Calu3 (cell line): ENCODE results near the gene PDE4A. TPM values are rescaled to one million over a fixed set of nuclear protein-coding genes. Genes with fewer than 3 reads are reported as not detected.
A peak's percentile ranks its signal among the peaks of the same experiment; 100 is the strongest.
"Not testable (repeated sequence)": the region's sequence is repeated elsewhere in the genome, so short reads cannot be mapped to it uniquely, and the experiment has no call there.

Experiments
- Bru-seq: library from RNA; stranded (reverse); fragments of 400-500 nt; gene quantifications from one replicate; lab custom pipeline; 2021; lab: Mats Ljungman, UMichigan
- BruChase-seq, 2 experiments: library from RNA; stranded (reverse); fragments of 400-500 nt; gene quantifications; one replicate each; lab custom pipeline; 2021; lab: Mats Ljungman, UMichigan
- BruUV-seq: library from RNA; stranded (reverse); fragments of 400-500 nt; replicated peaks from 2 replicates; lab custom pipeline; 2021; lab: Mats Ljungman, UMichigan
- CTCF ChIA-PET: fragments of 300-600 bp; sonication (Branson Sonifier 250); formaldehyde crosslinking; loops from one replicate; lab custom pipeline; 2022; ENCODE audit warnings: antibody characterized with exemption; lab: Charles Lee
- DNase-seq: peaks from one replicate; pipeline ENCODE4 v3.0.0; 2022
- H3K27ac Mint-ChIP-seq: one replicate; pipeline ENCODE4 v1.8.0; 2022; ENCODE audit warnings: mixed read lengths; ENCODE audit not compliant: unreplicated experiment
- H3K27me3 Mint-ChIP-seq: one replicate; pipeline ENCODE4 v1.8.0; 2022; ENCODE audit warnings: mixed read lengths; ENCODE audit not compliant: unreplicated experiment
- H3K36me3 Mint-ChIP-seq: one replicate; pipeline ENCODE4 v1.8.0; 2022; ENCODE audit warnings: mild to moderate bottlenecking, moderate library complexity, mixed read lengths; ENCODE audit not compliant: insufficient read depth, unreplicated experiment
- H3K4me1 Mint-ChIP-seq: one replicate; pipeline ENCODE4 v1.8.0; 2022; ENCODE audit warnings: mild to moderate bottlenecking, low read depth, mixed read lengths; ENCODE audit not compliant: unreplicated experiment
- H3K4me3 Mint-ChIP-seq: one replicate; pipeline ENCODE4 v1.8.0; 2022; ENCODE audit warnings: mild to moderate bottlenecking, low read depth, moderate library complexity, mixed read lengths; ENCODE audit not compliant: unreplicated experiment
- H3K9me3 Mint-ChIP-seq: one replicate; pipeline ENCODE4 v1.8.0; 2022; ENCODE audit warnings: low read depth, mixed read lengths; ENCODE audit not compliant: unreplicated experiment
- intact Hi-C: fragments of 100-400 bp; cut with micrococcal nuclease; formaldehyde crosslinking; loops from one replicate; pipeline ENCODE4 v1.10.0; 2022; ENCODE audit not compliant: unreplicated experiment
- long read RNA-seq: library from polyadenylated mRNA; stranded (forward); transcript quantifications from one replicate; pipeline ENCODE4 v2.0.0, GENCODE V29; 2022
- total RNA-seq: library from RNA; stranded (reverse); gene quantifications from 2 replicates; pipeline ENCODE4 v1.2.3, GENCODE V29; 2022
- TF ChIP-seq, protein P1 (sequence below): fragments of 200-600 bp; IDR thresholded peaks from one replicate; pipeline ENCODE4 v1.8.0; 2022; ENCODE audit warnings: antibody characterized with exemption; ENCODE audit not compliant: unreplicated experiment

PDE4A gene
- total RNA-seq (2.8 and 3.6 TPM in 2 replicates), Bru-seq, nascent RNA (percentile 23 among the genes with signal in this experiment), BruChase-seq, experiment 1, labeled RNA remaining after a 6-hour chase (percentile 32 among the genes with signal in this experiment), BruChase-seq, experiment 2, labeled RNA remaining after a 2-hour chase (percentile 28 among the genes with signal in this experiment)
- long read RNA-seq, partial matches to known transcripts: 2 of 4 reads
- long read RNA-seq, other reads (novel, unspliced or antisense): 2 of 4 reads

GRCh38 chr19:10420444-10421239 lies at the start of gene PDE4A:
TSS of gene PDE4A (plus strand) at chr19:10420538. CDS start at chr19:10420765, 227 bp downstream.
- peaks cover 68% of the 10 kb centered on the region for H3K27me3 Mint-ChIP-seq
- no peak for DNase-seq
- intact Hi-C loops: no loop called here
- TF ChIP-seq, protein P1, sequence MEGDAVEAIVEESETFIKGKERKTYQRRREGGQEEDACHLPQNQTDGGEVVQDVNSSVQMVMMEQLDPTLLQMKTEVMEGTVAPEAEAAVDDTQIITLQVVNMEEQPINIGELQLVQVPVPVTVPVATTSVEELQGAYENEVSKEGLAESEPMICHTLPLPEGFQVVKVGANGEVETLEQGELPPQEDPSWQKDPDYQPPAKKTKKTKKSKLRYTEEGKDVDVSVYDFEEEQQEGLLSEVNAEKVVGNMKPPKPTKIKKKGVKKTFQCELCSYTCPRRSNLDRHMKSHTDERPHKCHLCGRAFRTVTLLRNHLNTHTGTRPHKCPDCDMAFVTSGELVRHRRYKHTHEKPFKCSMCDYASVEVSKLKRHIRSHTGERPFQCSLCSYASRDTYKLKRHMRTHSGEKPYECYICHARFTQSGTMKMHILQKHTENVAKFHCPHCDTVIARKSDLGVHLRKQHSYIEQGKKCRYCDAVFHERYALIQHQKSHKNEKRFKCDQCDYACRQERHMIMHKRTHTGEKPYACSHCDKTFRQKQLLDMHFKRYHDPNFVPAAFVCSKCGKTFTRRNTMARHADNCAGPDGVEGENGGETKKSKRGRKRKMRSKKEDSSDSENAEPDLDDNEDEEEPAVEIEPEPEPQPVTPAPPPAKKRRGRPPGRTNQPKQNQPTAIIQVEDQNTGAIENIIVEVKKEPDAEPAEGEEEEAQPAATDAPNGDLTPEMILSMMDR: peak; percentile 24
- H3K36me3 Mint-ChIP-seq: peaks cover 17% of the 10 kb centered on the region
- no peaks in the 10 kb centered on the region for H3K9me3 Mint-ChIP-seq
- BruUV-seq: no TSS peak
- CTCF ChIA-PET: no interaction called here
- peak within 1 kb of the TSS; percentile 43 for H3K4me3 Mint-ChIP-seq
- H3K4me1 Mint-ChIP-seq: peaks cover 18% of the 10 kb centered on the region
- H3K27ac Mint-ChIP-seq: no peak within 1 kb of the TSS

DNA sequence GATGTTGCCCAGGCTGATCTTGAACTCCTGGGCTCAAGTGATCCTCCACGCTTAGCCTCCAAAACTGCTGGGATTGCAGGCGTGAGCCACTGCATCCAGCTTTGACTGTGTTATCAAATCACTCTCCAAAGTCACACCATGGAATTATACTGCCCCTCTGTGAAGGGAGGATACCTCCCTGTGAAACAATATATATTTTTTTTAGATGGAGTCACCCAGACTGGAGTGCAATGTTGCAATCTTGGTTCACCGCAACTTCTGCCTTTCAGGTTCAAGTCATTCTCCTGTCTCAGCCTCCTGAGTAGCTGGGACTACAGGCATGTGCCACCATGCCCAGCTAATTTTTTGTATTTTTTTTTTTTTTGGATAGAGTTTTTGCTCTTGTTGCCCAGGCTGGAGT lies 47.6 kb upstream of the PDE4A start:
- Mint-ChIP-seq H3K4me1 (no peaks in the 10 kb centered on the region), H3K4me3 (no peak overlapping the region), H3K36me3 (peaks cover 25% of the 10 kb centered on the region), H3K27me3 (no peaks in the 10 kb centered on the region), H3K27ac (no peak overlapping the region), H3K9me3 (no peaks in the 10 kb centered on the region)
- TF ChIP-seq, protein P1: no peak
- CTCF ChIA-PET: interaction anchor here (0.7 kb wide), 1 partner anchor 114 kb away, joined by 3 read pairs; no protein-coding TSS in a partner anchor
- no peak for DNase-seq
- no TSS peak for BruUV-seq
- intact Hi-C loops: no loop called here

DNA sequence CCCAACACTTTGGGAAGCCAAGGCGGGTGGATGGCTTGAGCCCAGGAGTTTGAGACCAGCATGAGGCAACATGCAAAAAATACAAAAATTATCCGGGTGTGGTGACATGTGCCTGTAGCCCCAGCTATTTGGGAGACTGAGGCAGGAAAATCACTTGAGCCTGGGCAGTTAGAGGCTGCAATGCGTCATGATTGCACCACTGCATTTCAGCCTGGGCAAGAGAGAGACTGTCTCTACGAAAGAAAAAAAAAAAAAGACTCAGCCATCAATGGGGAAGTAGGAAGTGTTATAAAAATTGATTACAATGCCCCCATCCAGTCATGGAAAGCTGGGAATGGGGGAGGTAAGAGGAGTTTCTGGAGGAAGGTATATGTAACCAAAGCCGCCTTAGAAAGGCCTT lies 45.4 kb upstream of the PDE4A start:
- BruUV-seq: no TSS peak
- no peaks in the 10 kb centered on the region for H3K27me3 Mint-ChIP-seq
- DNase-seq: no peak
- intact Hi-C loops: no loop called here
- H3K27ac Mint-ChIP-seq: no peak overlapping the region
- CTCF ChIA-PET: interaction anchor here (0.7 to 0.8 kb wide), 2 partner anchors 14 to 18 kb away, joined by 3 to 6 read pairs; no protein-coding TSS in a partner anchor
- no peaks in the 10 kb centered on the region for H3K4me1 Mint-ChIP-seq
- peaks cover 32% of the 10 kb centered on the region for H3K36me3 Mint-ChIP-seq
- H3K9me3 Mint-ChIP-seq: no peaks in the 10 kb centered on the region
- H3K4me3 Mint-ChIP-seq: no peak overlapping the region
- TF ChIP-seq, protein P1: no peak

DNA sequence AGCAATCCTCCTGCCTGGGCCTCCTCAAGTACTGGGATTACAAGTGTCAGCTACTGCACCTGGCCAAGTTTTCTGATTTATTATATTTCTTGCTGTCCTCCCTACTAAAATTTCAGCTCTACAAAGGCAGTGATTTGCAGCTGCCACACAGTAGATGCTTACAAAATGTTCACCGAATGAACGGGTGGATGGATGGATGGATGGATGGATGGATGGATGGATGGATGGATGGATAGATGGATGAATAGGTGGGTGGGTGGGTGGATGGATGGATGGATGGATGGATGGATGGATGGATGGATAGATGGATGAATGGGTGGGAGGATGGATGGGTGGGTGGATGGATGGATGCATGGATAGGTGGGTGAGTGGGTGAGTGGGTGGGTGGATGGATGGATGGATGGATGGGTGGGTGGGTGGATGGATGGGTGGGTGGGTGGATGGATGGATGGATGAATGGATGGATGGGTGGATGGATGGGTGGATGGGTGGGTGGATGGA lies 43.1 kb upstream of the PDE4A start:
- H3K27ac Mint-ChIP-seq, H3K27me3 Mint-ChIP-seq, intact Hi-C loops, DNase-seq, BruUV-seq, CTCF ChIA-PET, H3K9me3 Mint-ChIP-seq, H3K4me3 Mint-ChIP-seq: not testable (repeated sequence)
- Mint-ChIP-seq H3K36me3 (peaks cover 45% of the 10 kb centered on the region), H3K4me1 (peaks cover 12% of the 10 kb centered on the region)
